Measurements from ENCODE around the gene P4HA1.
"Not testable (repeated sequence)": the region's sequence is repeated elsewhere in the genome, so short reads cannot be mapped to it uniquely, and the experiment has no call there.

Gene P4HA1

GRCh38 chr10:73043766-73044377 is 52.8 kb downstream of the P4HA1 start:
- no peak for DNase-seq (ENCODE audit: low read depth in 1 of 2, low spot score in 1 of 2)

GRCh38 chr10:73043319-73043718 is 53.3 kb downstream of the P4HA1 start:
- no peak for DNase-seq (ENCODE audit: low read depth in 1 of 2, low spot score in 1 of 2)

GRCh38 chr10:73042130-73042529 is 54.5 kb downstream of the P4HA1 start:
- no peak for DNase-seq (ENCODE audit: low read depth in 1 of 2, low spot score in 1 of 2)

- DNase-seq (ENCODE audit: low read depth in 1 of 2, low spot score in 1 of 2): no peak
Observed at GRCh38 chr10:73039635-73040034, 57.0 kb downstream of the P4HA1 start.

- DNase-seq (ENCODE audit: low read depth in 1 of 2, low spot score in 1 of 2): not testable (repeated sequence)
Observed at GRCh38 chr10:73036285-73036684, 60.4 kb downstream of the P4HA1 start.

- DNase-seq (ENCODE audit: low read depth in 1 of 2, low spot score in 1 of 2): no peak
Observed at GRCh38 chr10:73032536-73032935, 64.1 kb downstream of the P4HA1 start.

- not testable (repeated sequence) for DNase-seq (ENCODE audit: low read depth in 1 of 2, low spot score in 1 of 2)
Observed at GRCh38 chr10:73026623-73027022, 70.0 kb downstream of the P4HA1 start.

- not testable (repeated sequence) for DNase-seq (ENCODE audit: low read depth in 1 of 2, low spot score in 1 of 2)
Observed at GRCh38 chr10:73023455-73024070, 73.1 kb downstream of the P4HA1 start.

GRCh38 chr10:73022961-73023360 is 73.7 kb downstream of the P4HA1 start:
- not testable (repeated sequence) for DNase-seq (ENCODE audit: low read depth in 1 of 2, low spot score in 1 of 2)

- not testable (repeated sequence) for DNase-seq (ENCODE audit: low read depth in 1 of 2, low spot score in 1 of 2)
Observed at GRCh38 chr10:73021538-73022164, 75.0 kb downstream of the P4HA1 start.

- no peak for DNase-seq (ENCODE audit: low read depth in 1 of 2, low spot score in 1 of 2)
Observed at GRCh38 chr10:73021050-73021449, 75.6 kb downstream of the P4HA1 start.

GRCh38 chr10:73019100-73019499 is 77.6 kb downstream of the P4HA1 start:
- no peak for DNase-seq (ENCODE audit: low read depth in 1 of 2, low spot score in 1 of 2)

- DNase-seq (ENCODE audit: low read depth in 1 of 2, low spot score in 1 of 2): no peak
Observed at GRCh38 chr10:73018632-73019031, 78.0 kb downstream of the P4HA1 start.

- no peak for DNase-seq (ENCODE audit: low read depth in 1 of 2, low spot score in 1 of 2)
Observed at GRCh38 chr10:73017955-73018480, 78.6 kb downstream of the P4HA1 start.

- DNase-seq (ENCODE audit: low read depth in 1 of 2, low spot score in 1 of 2): no peak
Observed at GRCh38 chr10:73015779-73016178, 80.9 kb downstream of the P4HA1 start.

GRCh38 chr10:73003822-73004221 is 92.8 kb downstream of the P4HA1 start:
- DNase-seq (ENCODE audit: low read depth in 1 of 2, low spot score in 1 of 2): no peak

- no peak for DNase-seq (ENCODE audit: low read depth in 1 of 2, low spot score in 1 of 2)
Observed at GRCh38 chr10:73000973-73001372, 95.7 kb downstream of the P4HA1 start.

- no peak for DNase-seq (ENCODE audit: low read depth in 1 of 2, low spot score in 1 of 2)
Observed at GRCh38 chr10:72997099-72997498, 99.6 kb downstream of the P4HA1 start.

- not testable (repeated sequence) for DNase-seq (ENCODE audit: low read depth in 1 of 2, low spot score in 1 of 2)
Observed at GRCh38 chr10:72995459-72995858, 101.2 kb downstream of the P4HA1 start.

- DNase-seq (ENCODE audit: low read depth in 1 of 2, low spot score in 1 of 2): not testable (repeated sequence)
Observed at GRCh38 chr10:72989771-72990170, 106.9 kb downstream of the P4HA1 start.

- not testable (repeated sequence) for DNase-seq (ENCODE audit: low read depth in 1 of 2, low spot score in 1 of 2)
Observed at GRCh38 chr10:72984618-72985017, 112.0 kb downstream of the P4HA1 start.

GRCh38 chr10:72981882-72982529 is 114.7 kb downstream of the P4HA1 start:
- no peak for DNase-seq (ENCODE audit: low read depth in 1 of 2, low spot score in 1 of 2)
